ENCODE measurements around the gene CASKIN2. TPM values are rescaled to one million over a fixed set of nuclear protein-coding genes. Genes with fewer than 3 reads are reported as not detected.
A peak's percentile ranks its signal among the peaks of the same experiment; 100 is the strongest.

Gene CASKIN2
- total RNA-seq, 1 experiment from 2014 or later: 19.2 TPM

- no peak for DNase-seq (ENCODE audit: unreplicated experiment)
These were observed 15.7 kb upstream of the CASKIN2 start for GRCh38 chr17:75530837-75531720.

GRCh38 chr17:75526555-75527270, 11.4 kb upstream of the CASKIN2 start:
- Mint-ChIP-seq H3K27ac (ENCODE audit: low read depth, unreplicated experiment) (no peak overlapping the region), H3K27me3 (ENCODE audit: insufficient read depth, unreplicated experiment) (no peaks in the 10 kb centered on the region), H3K9me3 (ENCODE audit: unreplicated experiment) (no peaks in the 10 kb centered on the region), H3K4me3 (ENCODE audit: unreplicated experiment) (peak overlapping the region; percentile 71), H3K4me1 (ENCODE audit: insufficient read depth, unreplicated experiment) (peaks cover 14% of the 10 kb centered on the region), H3K36me3 (ENCODE audit: insufficient read depth, unreplicated experiment) (peaks cover 13% of the 10 kb centered on the region)
- no peak for TF ChIP-seq CTCF (IDR thresholded peaks at IDR 0.05; ENCODE audit: unreplicated experiment)
- no peak for DNase-seq (ENCODE audit: unreplicated experiment)
- intact Hi-C loops (cut with micrococcal nuclease): no loop called here
- ChIA-PET CTCF (interaction anchor here (0.8 to 1.4 kb wide), 3 partner anchors 10 to 132 kb away, joined by 3 to 12 read pairs (median 5); partner anchors contain the start of genes SMIM5 and TSEN54), POLR2A (interaction anchor here (0.7 to 4.1 kb wide), 11 partner anchors 9 to 953 kb away, joined by 3 to 54 read pairs (median 4); partner anchors contain the start of gene TSEN54)
- no TSS peak for BruUV-seq (replicated peaks)

More at GRCh38 chr17:75530837-75531720, 15.7 kb upstream of the CASKIN2 start:
- Mint-ChIP-seq H3K9me3 (ENCODE audit: unreplicated experiment) (no peaks in the 10 kb centered on the region), H3K27me3 (ENCODE audit: insufficient read depth, unreplicated experiment) (no peaks in the 10 kb centered on the region), H3K4me1 (ENCODE audit: insufficient read depth, unreplicated experiment) (peaks cover 19% of the 10 kb centered on the region), H3K4me3 (ENCODE audit: unreplicated experiment) (no peak overlapping the region), H3K27ac (ENCODE audit: low read depth, unreplicated experiment) (peak overlapping the region; percentile 90), H3K36me3 (ENCODE audit: insufficient read depth, unreplicated experiment) (no peaks in the 10 kb centered on the region)
- TSS peak; percentile 25 for BruUV-seq (replicated peaks)
- CTCF ChIA-PET: interaction anchor here (0.6 to 1.2 kb wide), 3 partner anchors 13 to 126 kb away, joined by 3 to 5 read pairs (median 3); no protein-coding TSS in a partner anchor
- TF ChIP-seq CTCF (IDR thresholded peaks at IDR 0.05; ENCODE audit: unreplicated experiment): no peak
- POLR2A ChIA-PET: interaction anchor here (0.7 to 2.4 kb wide), 6 partner anchors 15 to 324 kb away, joined by 3 to 6 read pairs (median 4); partner anchors contain the start of genes GGA3, MRPS7, TSEN54 and WBP2
- intact Hi-C loops (cut with micrococcal nuclease): no loop called here

GRCh38 chr17:75525806-75526554, 10.6 kb upstream of the CASKIN2 start:
- peak overlapping the region; percentile 71 for H3K4me3 Mint-ChIP-seq (ENCODE audit: unreplicated experiment)
- peaks cover 7% of the 10 kb centered on the region for H3K4me1 Mint-ChIP-seq (ENCODE audit: insufficient read depth, unreplicated experiment)
- ChIA-PET POLR2A (interaction anchor here (0.6 to 4.1 kb wide), 16 partner anchors 9 to 237 kb away, joined by 3 to 54 read pairs (median 3); partner anchors contain the start of genes SLC25A19, TMEM94 and TSEN54), CTCF (interaction anchor here (0.5 to 1.8 kb wide), 7 partner anchors 9 to 368 kb away, joined by 3 to 12 read pairs (median 3); partner anchors contain the start of genes SMIM5, TMEM94 and TSEN54)
- H3K36me3 Mint-ChIP-seq (ENCODE audit: insufficient read depth, unreplicated experiment): peaks cover 19% of the 10 kb centered on the region
- no peak for TF ChIP-seq CTCF (IDR thresholded peaks at IDR 0.05; ENCODE audit: unreplicated experiment)
- peak; percentile 42 for DNase-seq (ENCODE audit: unreplicated experiment)
- intact Hi-C loops (cut with micrococcal nuclease): loop anchor here (1.0 kb wide), 1 partner anchor 100 kb away; no protein-coding TSS in a partner anchor
- BruUV-seq (replicated peaks): TSS peak; percentile 11
- no peaks in the 10 kb centered on the region for H3K27me3 Mint-ChIP-seq (ENCODE audit: insufficient read depth, unreplicated experiment)
- H3K9me3 Mint-ChIP-seq (ENCODE audit: unreplicated experiment): no peaks in the 10 kb centered on the region
- no peak overlapping the region for H3K27ac Mint-ChIP-seq (ENCODE audit: low read depth, unreplicated experiment)
